ENCODE data around the gene FBXL22. TPM values are rescaled to one million over a fixed set of nuclear protein-coding genes. Genes with fewer than 3 reads are reported as not detected.

The FBXL22 gene
- total and polyA plus RNA-seq, 2 of the 8 experiments (the other 6 are each of a cell fraction or from before 2014, with no cell fraction given): 0.09 to 0.47 TPM

- Histone ChIP-seq H3K79me2 (ENCODE audit: control insufficient read depth in 1 of 2, insufficient read depth in 2 of 2, low read length in 2 of 2) (no peaks in the 10 kb centered on the region), H3K23me2 (ENCODE audit: low read depth, low read length) (no peaks in the 10 kb centered on the region), H4K20me1 (replicated peaks in 1 of 2; ENCODE audit: control insufficient read depth in 1 of 2, insufficient read depth in 2 of 2, low read length in 2 of 2) (peaks cover 0 to 3% of the 10 kb centered on the region in 2 experiments), H3K27me3 (replicated peaks in 1 of 4; ENCODE audit: control insufficient read depth in 3 of 4, extremely low read depth in 1 of 4, insufficient read depth in 3 of 4, low read length in 3 of 4) (no peaks in the 10 kb centered on the region), H2AFZ (ENCODE audit: low read length) (no peak overlapping the region), H3K4me1 (replicated peaks in 1 of 4; ENCODE audit: control insufficient read depth in 3 of 4, insufficient read depth in 4 of 4, low read length in 3 of 4) (no peaks in the 10 kb centered on the region), H2BK120ac (replicated peaks; ENCODE audit: low read depth, low read length) (no peak overlapping the region), H3K23ac (ENCODE audit: insufficient read length) (no peak overlapping the region), H2BK20ac (ENCODE audit: low read length) (no peak overlapping the region), H4K8ac (ENCODE audit: extremely low read depth, insufficient read depth, low read length) (no peak overlapping the region), H3K4me2 (ENCODE audit: insufficient read depth in 1 of 2, low read depth in 2 of 2, low read length in 2 of 2) (no peak overlapping the region), H2BK5ac (ENCODE audit: low read depth, low read length) (no peak overlapping the region), H3K4me3 (ENCODE audit: extremely low read depth in 1 of 4, insufficient read depth in 2 of 4, low read depth in 3 of 4, low read length in 4 of 4) (no peak overlapping the region), H4K91ac (replicated peaks; ENCODE audit: insufficient read length, low read length) (no peak overlapping the region), H3K9ac (replicated peaks in 1 of 4; ENCODE audit: extremely low read depth in 1 of 4, low read depth in 3 of 4, low read length in 3 of 4) (no peak overlapping the region), H2BK12ac (ENCODE audit: low read depth, low read length) (no peak overlapping the region), H3K56ac (replicated peaks; ENCODE audit: insufficient read length, low read depth, low read length) (no peak overlapping the region), H3K18ac (ENCODE audit: extremely low read depth, low read length) (no peak overlapping the region), H4K5ac (ENCODE audit: insufficient read length, low read depth, low read length) (no peak overlapping the region), H3K27ac (ENCODE audit: low read depth, low read length) (no peak overlapping the region), H2AK5ac (ENCODE audit: low read depth, low read length) (no peak overlapping the region), H3K36me3 (ENCODE audit: control insufficient read depth in 2 of 4, insufficient read depth in 4 of 4, low read length in 3 of 4) (peaks cover 2 to 11% (median 5%) of the 10 kb centered on the region in 4 experiments; a peak in 5 of 8 replicates), H3K79me1 (ENCODE audit: low read depth, low read length) (no peaks in the 10 kb centered on the region), H3K9me3 (ENCODE audit: insufficient read depth in 2 of 2, low read depth in 1 of 2, low read length in 1 of 2) (no peaks in the 10 kb centered on the region), H3K14ac (ENCODE audit: insufficient read length) (no peak overlapping the region), H3K4ac (replicated peaks; ENCODE audit: insufficient read length, low read depth, low read length) (no peak overlapping the region), H2BK15ac (ENCODE audit: low read length) (no peak overlapping the region)
- DNase-seq (ENCODE audit: low read depth in 1 of 2, low spot score in 2 of 2) (no peak), FAIRE-seq (no peak)
- WGBS, 2 experiments (ENCODE audit: extremely low coverage in 1 of 2, insufficient coverage in 1 of 2, insufficient read length in 1 of 2, insufficient replicate concordance in 2 of 2, low coverage in 1 of 2, low lambda C conversion rate in 2 of 2, missing lambda C conversion rate in 1 of 2): 92% methylated on average over 15 of the region's 15 CpGs; no CpG with 5 or more reads in 1 of the 2 experiments
- ChIA-PET POLR2A (ENCODE audit: partially characterized antibody) (no interaction called here), CTCF (ENCODE audit: partially characterized antibody) (interaction anchor here (1.0 to 3.5 kb wide), 20 partner anchors 8 to 459 kb away, joined by 3 to 37 read pairs (median 4); partner anchors contain the start of gene FBXL22)
- no peak for TF ChIP-seq CTCF (IDR thresholded peaks at IDR 0.05; ENCODE audit: control extremely low read depth in 1 of 3, insufficient read depth in 1 of 3, low read depth in 1 of 3, low read length in 3 of 3)
- no peak for TF ChIP-seq POU5F1 (IDR thresholded peaks at IDR 0.05; ENCODE audit: low read depth, low read length)
- no peak for TF ChIP-seq KDM4A (IDR thresholded peaks at IDR 0.05; ENCODE audit: low read depth, low read length, severe bottlenecking)
- no peak for TF ChIP-seq SIN3A (conservative IDR thresholded peaks at IDR 0.05 in 1 of 2, IDR thresholded peaks at IDR 0.05 in 1 of 2; ENCODE audit: low read depth in 1 of 2, low read length in 2 of 2)
- no peak for TF ChIP-seq KDM1A (IDR thresholded peaks at IDR 0.05; ENCODE audit: borderline replicate concordance, low read length)
- TF ChIP-seq RBBP5 (IDR thresholded peaks at IDR 0.05; ENCODE audit: borderline replicate concordance, low read depth, low read length): no peak
- TF ChIP-seq MAX (IDR thresholded peaks at IDR 0.05): no peak
- TF ChIP-seq ATF3 (IDR thresholded peaks at IDR 0.05; ENCODE audit: insufficient read depth, low read depth, low read length): no peak
- TF ChIP-seq EP300 (IDR thresholded peaks at IDR 0.05; ENCODE audit: borderline replicate concordance in 1 of 2, low read depth in 2 of 2, low read length in 2 of 2): no peak
- TF ChIP-seq TCF12 (IDR thresholded peaks at IDR 0.05; ENCODE audit: low read depth, low read length): no peak
These were observed 11.8 kb downstream of the FBXL22 start for GRCh38 chr15:63608989-63609388.

Measured in H1 (cell line).